BLaER1 treated with 17β-estradiol and CSF1 and Interleukin-3, amounts not matched to agents 10 nM and 100 nM (cell line): ENCODE results near the gene PLEKHH3.

Experiments
- H3K27ac ChIP-seq, 11 experiments: shearing (Covaris generic); formaldehyde crosslinking; 2 replicates each; pipeline ENCODE4 v1.8.1; 2022
- H3K27me3 ChIP-seq, 11 experiments: shearing (Covaris generic); formaldehyde crosslinking; 2 replicates each; pipeline ENCODE4 v1.8.1; 2022
- H3K36me3 ChIP-seq, 11 experiments: shearing (Covaris generic); formaldehyde crosslinking; 2 replicates each; pipeline ENCODE4 v1.8.1; 2022
- H3K4me1 ChIP-seq, 10 experiments: shearing (Covaris generic); formaldehyde crosslinking; 2 replicates each; pipeline ENCODE4 v1.8.1; 2022
- H3K4me2 ChIP-seq, 11 experiments: shearing (Covaris generic); formaldehyde crosslinking; 2 replicates each; pipeline ENCODE4 v1.8.1; 2022
- H3K4me3 ChIP-seq, 10 experiments: shearing (Covaris generic); formaldehyde crosslinking; 2 replicates each; pipeline ENCODE4 v1.8.1; 2022
- H3K9ac ChIP-seq, 11 experiments: shearing (Covaris generic); formaldehyde crosslinking; 2 replicates each; pipeline ENCODE4 v1.8.1; 2022
- H3K9me3 ChIP-seq, 11 experiments: shearing (Covaris generic); formaldehyde crosslinking; replicated peaks in 1 of 11; 2 replicates each; pipeline ENCODE4 v1.8.1; 2022
- H4K20me1 ChIP-seq, 11 experiments: shearing (Covaris generic); formaldehyde crosslinking; 2 replicates each; pipeline ENCODE4 v1.8.1; 2022
- Cebpa-rat ChIP-seq, 11 experiments: shearing (Covaris generic); IDR thresholded peaks; 2 replicates each; pipeline ENCODE4 v1.8.1; 2022

PLEKHH3 gene

DNA sequence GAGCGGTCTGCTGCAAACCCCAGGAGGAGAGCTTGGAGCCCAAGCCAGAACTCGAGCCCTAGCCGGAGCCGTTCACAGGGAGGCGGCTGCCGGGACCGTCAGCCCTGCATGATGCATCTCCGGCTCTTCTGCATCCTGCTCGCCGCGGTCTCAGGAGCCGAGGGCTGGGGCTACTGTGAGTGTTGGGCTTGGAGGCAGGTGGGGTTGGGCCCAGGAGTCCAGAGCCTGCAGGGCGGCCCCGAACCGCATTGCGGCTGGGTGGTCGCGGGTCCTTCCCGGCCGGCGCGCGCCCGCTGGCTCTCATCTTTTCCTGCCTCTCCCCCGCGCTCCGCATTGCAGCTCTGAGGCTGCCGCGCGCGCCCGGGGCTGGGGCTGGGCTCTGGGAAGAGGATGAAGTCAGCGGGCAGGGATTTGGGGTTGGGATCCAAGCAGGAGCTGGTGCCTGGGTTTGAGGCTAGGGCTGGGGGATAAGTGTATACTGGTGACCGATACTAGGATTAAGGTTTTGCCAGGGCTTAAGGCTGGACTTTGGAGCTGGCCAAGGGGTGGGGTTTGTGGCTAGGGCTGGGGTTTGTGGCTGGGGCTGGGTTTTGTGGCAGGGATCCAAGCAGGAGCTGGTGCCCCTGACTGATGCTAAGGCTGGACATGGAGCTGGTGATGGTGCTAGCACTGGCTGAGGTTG is 6.1 kb upstream of the PLEKHH3 start:
- no peak for TF ChIP-seq Cebpa-rat (IDR thresholded peaks at IDR 0.05)
- Histone ChIP-seq H4K20me1 (peaks cover 0 to 20% (median 8%) of the 10 kb centered on the region in 11 experiments; a peak in 10 of 22 replicates), H3K36me3 (peaks cover 0 to 11% (median 0%) of the 10 kb centered on the region in 11 experiments; a peak in 2 of 22 replicates), H3K9me3 (no peaks in the 10 kb centered on the region), H3K9ac (peak overlapping the region; percentile 14 to 66 (median 52); a peak in 19 of 22 replicates), H3K4me3 (peak overlapping the region; percentile 45 to 70 (median 57)), H3K4me1 (peaks cover 41 to 53% (median 49%) of the 10 kb centered on the region in 10 experiments), H3K27me3 (peaks cover 14 to 35% (median 32%) of the 10 kb centered on the region in 11 experiments), H3K4me2 (peak overlapping the region; percentile 79 to 99 (median 91)), H3K27ac (no peak overlapping the region)

- peaks cover 14 to 35% (median 32%) of the 10 kb centered on the region in 11 experiments for H3K27me3 ChIP-seq
- H3K9me3 ChIP-seq = no peaks in the 10 kb centered on the region
- peak within 1 kb of the TSS; percentile 45 to 70 (median 57) for H3K4me3 ChIP-seq
- H3K27ac ChIP-seq = no peak within 1 kb of the TSS
- H3K36me3 ChIP-seq = peaks cover 0 to 11% (median 0%) of the 10 kb centered on the region in 11 experiments; a peak in 1 of 22 replicates
- no peak for TF ChIP-seq Cebpa-rat (IDR thresholded peaks at IDR 0.05)
- H3K9ac ChIP-seq = peak within 1 kb of the TSS; percentile 14 to 66 (median 52); a peak in 19 of 22 replicates
- H3K4me1 ChIP-seq = peaks cover 48 to 60% (median 56%) of the 10 kb centered on the region in 10 experiments
- peak within 1 kb of the TSS; percentile 79 to 99 (median 91) for H3K4me2 ChIP-seq
- H4K20me1 ChIP-seq = peaks cover 0 to 20% (median 8%) of the 10 kb centered on the region in 11 experiments; a peak in 10 of 22 replicates
These were observed 5.4 kb upstream of the PLEKHH3 start, which contains the start of gene CNTNAP1 for GRCh38 chr17:42681976-42682721. Gene CNTNAP1 (plus strand): TSS chr17:42682531. CDS start chr17:42682830, 299 bp downstream.

GRCh38 chr17:42680331-42680808 is 3.6 kb upstream of the PLEKHH3 start:
- Histone ChIP-seq H3K9ac (peak overlapping the region; percentile 80 to 88 (median 84); a peak in 21 of 22 replicates), H3K4me1 (peaks cover 52 to 73% (median 67%) of the 10 kb centered on the region in 10 experiments), H3K27me3 (peaks cover 21 to 45% (median 41%) of the 10 kb centered on the region in 11 experiments), H3K27ac (peak overlapping the region; percentile 77 to 95 (median 90); a peak in 21 of 22 replicates), H4K20me1 (peaks cover 5 to 29% (median 17%) of the 10 kb centered on the region in 11 experiments; a peak in 18 of 22 replicates), H3K9me3 (no peaks in the 10 kb centered on the region), H3K36me3 (peaks cover 0 to 7% (median 0%) of the 10 kb centered on the region in 11 experiments; a peak in 1 of 22 replicates), H3K4me2 (peak overlapping the region; percentile 83 to 100 (median 97)), H3K4me3 (peak overlapping the region in 9 of 10 experiments; percentile 40 to 75 (median 65); a peak in 18 of 20 replicates)
- TF ChIP-seq Cebpa-rat (IDR thresholded peaks at IDR 0.05) = no peak

DNA sequence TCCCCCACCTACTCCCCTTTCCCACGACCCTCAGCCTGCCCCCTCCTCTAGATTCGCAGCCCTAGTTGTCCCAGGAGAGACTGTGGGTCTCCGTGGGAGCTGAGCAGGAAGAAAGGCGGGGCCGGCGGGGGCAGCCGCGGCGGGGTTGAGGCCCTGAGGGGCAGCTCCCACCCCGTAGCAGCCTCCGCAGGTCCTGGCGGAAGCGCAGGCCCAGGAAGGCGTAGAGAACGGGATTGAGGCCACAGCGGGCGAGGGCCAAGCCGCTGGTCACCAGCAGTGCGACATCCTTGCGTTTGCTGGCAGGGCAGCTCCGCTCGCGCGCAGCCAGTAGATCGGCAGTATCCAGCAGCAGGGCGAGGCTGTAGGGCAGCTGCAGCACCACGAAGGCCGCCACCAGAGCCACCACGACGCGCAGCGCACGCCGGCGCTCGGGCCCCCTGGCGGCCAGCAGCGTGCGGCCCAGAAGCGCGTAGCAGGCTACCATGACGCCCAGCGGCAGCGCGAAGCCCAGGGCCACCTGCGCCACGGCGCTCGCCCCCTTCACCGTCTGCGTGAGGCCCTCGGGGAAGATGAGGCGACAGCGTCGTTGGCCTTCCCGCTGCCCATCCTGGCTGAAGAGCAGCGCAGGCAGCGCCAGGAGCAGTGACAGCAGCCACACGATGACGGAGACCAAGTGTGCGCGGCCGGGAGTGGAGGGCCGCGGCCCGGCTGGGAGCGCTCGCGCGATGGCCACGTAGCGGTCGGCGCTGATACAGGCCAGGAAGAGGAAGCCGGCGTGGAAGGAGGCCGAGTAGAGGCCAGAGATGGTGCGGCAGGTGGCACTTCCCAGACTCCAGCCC is 2.9 kb upstream of the PLEKHH3 start:
- Histone ChIP-seq H3K27me3 (peaks cover 24 to 52% (median 46%) of the 10 kb centered on the region in 11 experiments), H3K27ac (peak overlapping the region; percentile 77 to 95 (median 90)), H3K4me2 (peak overlapping the region; percentile 83 to 100 (median 97)), H4K20me1 (peaks cover 9 to 31% (median 22%) of the 10 kb centered on the region in 11 experiments; a peak in 18 of 22 replicates), H3K36me3 (0 out of 22 replicates have a peak, but pooled peaks cover 0 to under 1% (median 0%) of the 10 kb centered on the region in 11 experiments), H3K4me3 (peak overlapping the region; percentile 40 to 75 (median 64)), H3K9ac (peak overlapping the region; percentile 80 to 88 (median 84)), H3K9me3 (no peaks in the 10 kb centered on the region), H3K4me1 (peaks cover 59 to 80% (median 74%) of the 10 kb centered on the region in 10 experiments)
- no peak for TF ChIP-seq Cebpa-rat (IDR thresholded peaks at IDR 0.05)

GRCh38 chr17:42678951-42679491 is 2.2 kb upstream of the PLEKHH3 start:
- peak overlapping the region; percentile 77 to 95 (median 90) for H3K27ac ChIP-seq
- no peaks in the 10 kb centered on the region for H3K9me3 ChIP-seq
- no peaks in the 10 kb centered on the region for H3K36me3 ChIP-seq
- H3K4me3 ChIP-seq = peak overlapping the region; percentile 40 to 75 (median 64)
- peaks cover 9 to 34% (median 28%) of the 10 kb centered on the region in 11 experiments; a peak in 18 of 22 replicates for H4K20me1 ChIP-seq
- H3K4me2 ChIP-seq = peak overlapping the region; percentile 83 to 100 (median 97)
- peaks cover 66 to 87% (median 81%) of the 10 kb centered on the region in 10 experiments for H3K4me1 ChIP-seq
- H3K27me3 ChIP-seq = peaks cover 24 to 52% (median 48%) of the 10 kb centered on the region in 11 experiments
- no peak for TF ChIP-seq Cebpa-rat (IDR thresholded peaks at IDR 0.05)
- H3K9ac ChIP-seq = peak overlapping the region; percentile 80 to 92 (median 86)

- Histone ChIP-seq H3K27me3 (peaks cover 26 to 50% (median 43%) of the 10 kb centered on the region in 11 experiments), H4K20me1 (peaks cover 9 to 34% (median 29%) of the 10 kb centered on the region in 11 experiments; a peak in 20 of 22 replicates), H3K36me3 (peaks cover 0 to 5% (median 3%) of the 10 kb centered on the region in 11 experiments; a peak in 8 of 22 replicates), H3K4me3 (peak overlapping the region; percentile 52 to 75 (median 64)), H3K9me3 (no peaks in the 10 kb centered on the region), H3K4me2 (peak overlapping the region; percentile 83 to 100 (median 97)), H3K9ac (peak overlapping the region; percentile 80 to 92 (median 86)), H3K27ac (peak overlapping the region; percentile 77 to 95 (median 90)), H3K4me1 (peaks cover 68 to 91% (median 82%) of the 10 kb centered on the region in 10 experiments)
- TF ChIP-seq Cebpa-rat (IDR thresholded peaks at IDR 0.05) = no peak
These were observed 1.4 kb upstream of the PLEKHH3 start for GRCh38 chr17:42677921-42678781.
